Activated naive CD4-positive, alpha-beta T cell treated with anti-CD3 and anti-CD28 coated beads, Interleukin-2, amount 50 U/mL, for 72 hours (primary cell): ENCODE results near the gene IGSF23. TPM values are rescaled to one million over a fixed set of nuclear protein-coding genes. Genes with fewer than 3 reads are reported as not detected.
"Not testable (repeated sequence)": the region's sequence is repeated elsewhere in the genome, so short reads cannot be mapped to it uniquely, and the experiment has no call there.

ENCODE experiments used
- ATAC-seq, 2 donors: fragments of 150-1000 bp; cut with Tn5 transposase; 2 replicates each; pipeline ENCODE4 v1.10.0; 2021; ENCODE audit warnings: mild to moderate bottlenecking in 2 of 2, moderate library complexity in 2 of 2
- DNase-seq, 2 donors: peaks; one replicate each; pipeline ENCODE4 v3.0.0; 2021 to 2022; ENCODE audit warnings: low spot score in 2 of 2
- H3K27ac Mint-ChIP-seq, 2 donors: one replicate each; pipeline ENCODE4 v1.8.0; 2022; ENCODE audit warnings: mild to moderate bottlenecking in 2 of 2, mixed read lengths in 2 of 2
- H3K36me3 Mint-ChIP-seq, 2 donors: one replicate each; pipeline ENCODE4 v1.8.0; 2022; ENCODE audit warnings: mixed read lengths in 2 of 2
- H3K9me3 Mint-ChIP-seq, 2 donors: one replicate each; pipeline ENCODE4 v1.8.0; 2022; ENCODE audit warnings: mixed read lengths in 2 of 2
- total RNA-seq, 2 donors: library from RNA; stranded (reverse); gene quantifications; one replicate each; pipeline ENCODE4 v1.2.3, GENCODE V29; 2022

IGSF23 gene
- total RNA-seq, 2 donors from 2014 or later, result not detected

GRCh38 chr19:44581288-44581687, 32.1 kb upstream of the IGSF23 start:
- DNase-seq (no peak), ATAC-seq (no peak)
- H3K27ac Mint-ChIP-seq, result no peak overlapping the region
- no peaks in the 10 kb centered on the region for H3K36me3 Mint-ChIP-seq
- no peaks in the 10 kb centered on the region for H3K9me3 Mint-ChIP-seq

- Mint-ChIP-seq H3K36me3 (peaks cover 9% of the 10 kb centered on the region in 2 donors), H3K9me3 (peaks cover 9 to 13% of the 10 kb centered on the region in 2 donors), H3K27ac (no peak overlapping the region)
- DNase-seq (peak in 1 of 2 donors; percentile 54), ATAC-seq (no peak)
These were observed 30.6 kb upstream of the IGSF23 start for GRCh38 chr19:44582581-44583265.

- ATAC-seq (no peak), DNase-seq (no peak)
- Mint-ChIP-seq H3K27ac (peak overlapping the region in 1 of 2 donors; percentile 99), H3K36me3 (peaks cover 9 to 14% of the 10 kb centered on the region in 2 donors), H3K9me3 (peaks cover 9 to 18% of the 10 kb centered on the region in 2 donors)
These were observed 27.8 kb upstream of the IGSF23 start for GRCh38 chr19:44585371-44586133.

DNA sequence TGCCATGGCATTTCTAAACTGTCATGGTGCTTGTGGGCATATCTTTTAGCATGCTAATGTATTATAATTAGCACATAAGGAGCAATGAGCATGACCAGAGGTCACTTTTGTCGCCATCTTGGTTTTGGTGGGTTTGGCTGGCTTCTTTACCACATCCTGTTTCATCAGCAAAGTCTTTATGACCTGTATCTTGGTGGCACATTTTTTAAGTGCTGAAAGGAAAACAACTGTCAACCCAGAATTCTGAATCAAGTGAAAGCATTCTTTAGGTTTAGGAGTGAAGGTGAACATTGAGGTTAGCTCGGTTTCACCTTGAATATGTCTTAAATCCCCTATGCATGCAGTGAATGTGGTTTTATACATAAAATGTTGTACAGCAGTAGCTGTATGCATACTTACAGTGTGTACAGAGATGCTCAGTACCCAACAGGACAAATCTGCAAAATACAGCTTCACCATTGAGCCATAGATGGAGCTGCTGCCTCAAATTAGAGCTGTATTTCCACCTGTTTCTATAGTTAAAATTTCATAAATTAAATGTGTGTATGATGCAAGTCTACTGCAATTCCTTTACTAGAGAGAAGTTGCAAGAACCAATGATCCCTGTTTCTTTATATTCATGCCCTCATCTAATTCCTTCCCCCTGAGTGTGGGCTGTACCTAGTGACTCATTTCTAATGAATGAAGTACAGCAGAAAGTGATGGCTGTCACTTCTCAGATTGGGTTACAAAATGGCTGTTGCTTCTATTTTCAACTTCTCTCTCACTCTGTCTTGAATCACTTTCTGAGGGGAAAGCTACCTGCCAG, 25.2 kb upstream of the IGSF23 start:
- H3K36me3 Mint-ChIP-seq, result peaks cover 9 to 14% of the 10 kb centered on the region in 2 donors
- peak; percentile 80 to 89 for ATAC-seq
- H3K27ac Mint-ChIP-seq, result peak overlapping the region; percentile 97 to 99
- H3K9me3 Mint-ChIP-seq, result peaks cover 9 to 18% of the 10 kb centered on the region in 2 donors
- peak; percentile 58 to 66 for DNase-seq

DNA sequence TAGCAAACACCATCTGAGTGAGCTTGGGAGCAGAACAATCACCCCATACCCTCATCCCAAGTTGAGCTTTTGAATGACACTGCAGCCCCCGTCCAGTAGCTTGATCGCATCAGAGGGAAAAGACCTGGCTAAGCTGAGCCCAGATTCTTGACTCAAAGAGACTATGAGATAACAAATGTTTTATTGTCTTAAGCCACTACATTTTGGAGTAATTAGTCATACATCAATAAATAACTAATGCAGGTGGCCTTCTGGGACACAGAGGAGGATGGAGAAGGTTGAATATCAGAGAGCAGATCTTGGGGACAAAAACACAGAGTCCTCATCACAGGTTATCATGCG, 24.6 kb upstream of the IGSF23 start:
- ATAC-seq (no peak), DNase-seq (no peak)
- H3K27ac Mint-ChIP-seq, result peak overlapping the region; percentile 97 to 99
- H3K9me3 Mint-ChIP-seq, result peaks cover 9 to 18% of the 10 kb centered on the region in 2 donors
- peaks cover 9 to 14% of the 10 kb centered on the region in 2 donors for H3K36me3 Mint-ChIP-seq

DNA sequence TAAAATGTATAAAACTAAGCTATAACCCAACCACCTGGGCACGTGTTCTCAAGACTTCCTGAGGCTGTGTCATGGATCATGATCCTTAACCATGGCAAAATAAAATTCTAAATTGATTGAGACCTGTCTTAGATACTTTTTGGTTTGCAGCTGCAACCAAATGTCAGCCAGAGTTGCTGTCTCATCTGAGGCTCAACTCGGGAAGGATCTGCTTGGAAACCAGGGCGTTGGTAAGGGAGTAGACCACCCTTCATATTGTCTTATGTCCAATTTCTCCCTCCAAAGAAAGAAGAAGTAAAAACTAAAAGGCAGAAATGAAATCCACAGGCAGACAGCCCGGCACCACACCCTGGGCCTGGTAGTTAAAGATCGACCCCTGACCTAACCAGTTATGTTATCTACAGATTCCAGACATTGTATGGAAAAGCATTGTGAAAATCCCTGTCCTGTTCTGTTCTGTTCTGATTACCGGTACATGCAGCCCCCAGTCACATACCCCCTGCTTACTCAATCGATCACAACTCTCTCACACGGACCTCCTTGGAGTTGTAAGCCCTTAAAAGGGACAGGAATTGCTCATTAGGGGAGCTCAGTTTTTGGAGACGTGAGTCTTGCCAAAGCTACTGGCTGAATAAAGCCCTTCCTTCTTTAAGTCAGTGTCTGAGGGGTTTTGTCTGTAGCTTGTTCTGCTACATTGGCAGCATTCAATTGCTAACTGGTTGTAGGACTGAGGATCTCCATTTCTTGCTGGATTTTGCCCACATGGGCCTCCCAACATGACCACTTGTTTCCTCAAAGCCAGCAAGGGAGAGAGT, 22.9 kb upstream of the IGSF23 start:
- peaks cover 9 to 14% of the 10 kb centered on the region in 2 donors for H3K36me3 Mint-ChIP-seq
- H3K9me3 Mint-ChIP-seq, result peaks cover 9 to 18% of the 10 kb centered on the region in 2 donors
- DNase-seq (no peak), ATAC-seq (no peak)
- H3K27ac Mint-ChIP-seq, result no peak overlapping the region

DNA sequence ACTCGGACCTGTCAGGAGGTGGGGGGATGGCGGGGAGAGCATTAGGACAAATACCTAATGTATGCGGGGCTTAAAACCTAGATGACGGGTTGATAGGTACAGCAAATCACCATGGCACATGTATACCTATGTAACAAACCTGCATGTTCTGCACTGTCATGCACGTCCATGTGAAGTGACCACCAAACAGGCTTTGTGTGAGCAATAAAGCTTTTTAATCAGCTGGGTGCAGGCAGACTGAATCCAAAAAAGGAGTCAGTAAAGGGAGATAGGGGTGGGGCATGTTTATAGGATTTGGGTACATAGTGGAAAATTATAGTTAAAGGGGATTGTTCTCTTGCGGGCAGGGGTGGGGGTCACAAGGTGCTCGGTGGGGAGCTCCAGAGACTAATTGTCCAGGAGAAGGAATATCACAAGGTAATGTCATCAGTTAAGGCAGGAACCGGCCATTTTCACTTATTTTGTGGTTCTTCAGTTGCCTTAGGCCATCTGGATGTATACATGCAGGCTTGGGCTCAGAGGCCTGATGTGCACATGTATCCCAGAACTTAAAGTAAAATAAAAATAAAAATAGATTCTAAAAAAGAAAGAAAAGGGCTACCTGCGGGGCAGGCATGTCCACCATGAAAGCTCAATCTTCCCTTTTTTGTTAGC, 21.9 kb upstream of the IGSF23 start:
- H3K27ac Mint-ChIP-seq, DNase-seq, ATAC-seq: not testable (repeated sequence)
- peaks cover 9 to 19% of the 10 kb centered on the region in 2 donors for H3K9me3 Mint-ChIP-seq
- peaks cover 9 to 14% of the 10 kb centered on the region in 2 donors for H3K36me3 Mint-ChIP-seq

- Mint-ChIP-seq H3K9me3 (peaks cover under 1 to 15% of the 10 kb centered on the region in 2 donors), H3K27ac (no peak overlapping the region), H3K36me3 (peaks cover 0 to 5% of the 10 kb centered on the region in 2 donors)
- ATAC-seq (no peak), DNase-seq (no peak)
These were observed 20.9 kb upstream of the IGSF23 start for GRCh38 chr19:44592451-44592890.

DNA sequence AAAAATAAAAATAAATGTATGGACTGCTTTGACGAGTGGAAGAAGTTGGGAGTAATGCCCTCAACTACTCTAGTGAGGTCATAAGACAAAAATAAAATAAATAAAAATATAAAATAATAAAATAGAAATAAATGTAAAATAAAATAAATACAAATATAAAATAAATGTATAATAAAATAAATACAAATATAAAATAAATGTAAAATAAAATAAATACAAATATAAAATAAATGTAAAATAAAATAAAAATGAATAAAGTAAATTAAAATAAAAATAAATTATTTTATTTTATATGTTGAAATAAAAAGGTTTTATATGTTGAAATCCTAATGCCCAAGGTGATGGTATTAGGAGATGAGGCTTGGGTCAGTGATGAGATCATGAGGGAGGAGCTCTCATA, 20.1 kb upstream of the IGSF23 start:
- Mint-ChIP-seq H3K36me3 (peaks cover 0 to 5% of the 10 kb centered on the region in 2 donors), H3K9me3 (peaks cover 0 to 20% of the 10 kb centered on the region in 2 donors), H3K27ac (no peak overlapping the region)
- ATAC-seq (no peak), DNase-seq (no peak)

GRCh38 chr19:44593866-44594266, 19.5 kb upstream of the IGSF23 start:
- not testable (repeated sequence) for H3K27ac Mint-ChIP-seq, ATAC-seq, DNase-seq, H3K36me3 Mint-ChIP-seq
- H3K9me3 Mint-ChIP-seq, result peaks cover 0 to 20% of the 10 kb centered on the region in 2 donors

DNA sequence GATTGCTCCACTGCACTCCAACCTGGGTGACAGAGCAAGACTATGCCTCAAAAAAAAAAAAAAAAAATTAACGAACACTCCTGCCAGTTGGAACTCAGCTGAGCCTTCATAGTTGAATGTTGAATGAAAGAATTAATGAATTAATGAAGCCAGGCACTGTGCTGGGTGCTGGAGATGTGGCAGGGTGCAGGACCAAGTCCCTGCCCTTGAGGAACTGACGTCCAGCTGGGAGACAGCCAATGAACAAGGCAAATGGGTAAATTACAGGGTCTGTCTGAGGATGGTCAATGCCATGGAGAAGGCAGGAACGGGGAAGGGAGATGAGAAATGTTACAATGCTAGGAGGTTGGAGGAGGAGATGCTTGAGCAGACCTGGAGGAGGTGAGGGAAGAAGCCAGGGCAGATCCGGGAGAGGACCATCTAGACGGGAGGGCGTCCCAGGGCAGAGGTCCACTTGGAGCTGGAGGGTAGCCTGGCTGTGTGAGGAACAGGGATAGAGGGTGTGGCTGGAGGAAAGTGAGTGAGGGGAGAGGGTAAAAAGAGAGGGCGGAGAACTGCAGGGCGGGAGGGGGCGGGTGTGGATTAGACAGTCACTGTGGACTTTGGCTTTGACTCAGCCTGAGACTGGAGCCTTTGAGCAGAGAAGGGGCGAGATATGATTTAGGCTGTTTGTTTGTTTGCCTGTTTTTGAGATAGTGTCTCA, 16.8 kb upstream of the IGSF23 start:
- no peak for DNase-seq
- Mint-ChIP-seq H3K27ac (no peak overlapping the region), H3K9me3 (peaks cover 4 to 27% of the 10 kb centered on the region in 2 donors), H3K36me3 (no peaks in the 10 kb centered on the region)
- no peak for ATAC-seq

- no peak overlapping the region for H3K27ac Mint-ChIP-seq
- H3K9me3 Mint-ChIP-seq, result peaks cover 4 to 27% of the 10 kb centered on the region in 2 donors
- no peak for ATAC-seq
- no peak for DNase-seq
- no peaks in the 10 kb centered on the region for H3K36me3 Mint-ChIP-seq
These were observed 16.3 kb upstream of the IGSF23 start for GRCh38 chr19:44597131-44597491.

GRCh38 chr19:44598355-44598754, 15.0 kb upstream of the IGSF23 start:
- Mint-ChIP-seq H3K36me3 (no peaks in the 10 kb centered on the region), H3K27ac (no peak overlapping the region), H3K9me3 (peaks cover 4 to 27% of the 10 kb centered on the region in 2 donors)
- ATAC-seq (no peak), DNase-seq (no peak)

DNA sequence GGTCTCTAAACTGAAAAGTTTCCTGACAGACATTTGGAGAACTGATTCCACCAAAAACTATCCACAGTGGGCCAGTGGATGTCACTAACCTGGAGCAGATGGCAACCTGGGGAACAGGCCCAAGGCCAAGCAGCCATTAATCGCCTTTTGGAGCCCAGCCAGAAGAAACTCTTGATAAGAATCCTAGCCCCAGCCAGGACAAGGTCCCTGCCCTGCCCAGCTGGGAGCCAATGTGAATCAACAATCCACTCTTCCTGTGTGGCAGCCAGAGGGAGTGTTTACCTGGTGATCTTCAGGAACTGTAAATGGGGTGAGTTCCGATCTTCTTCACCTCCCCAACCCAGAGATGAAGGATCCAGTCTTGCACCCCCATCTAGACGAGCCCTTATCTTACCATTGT, 14.5 kb upstream of the IGSF23 start:
- Mint-ChIP-seq H3K36me3 (no peaks in the 10 kb centered on the region), H3K9me3 (peaks cover 4 to 27% of the 10 kb centered on the region in 2 donors), H3K27ac (no peak overlapping the region)
- DNase-seq (no peak), ATAC-seq (no peak)

DNA sequence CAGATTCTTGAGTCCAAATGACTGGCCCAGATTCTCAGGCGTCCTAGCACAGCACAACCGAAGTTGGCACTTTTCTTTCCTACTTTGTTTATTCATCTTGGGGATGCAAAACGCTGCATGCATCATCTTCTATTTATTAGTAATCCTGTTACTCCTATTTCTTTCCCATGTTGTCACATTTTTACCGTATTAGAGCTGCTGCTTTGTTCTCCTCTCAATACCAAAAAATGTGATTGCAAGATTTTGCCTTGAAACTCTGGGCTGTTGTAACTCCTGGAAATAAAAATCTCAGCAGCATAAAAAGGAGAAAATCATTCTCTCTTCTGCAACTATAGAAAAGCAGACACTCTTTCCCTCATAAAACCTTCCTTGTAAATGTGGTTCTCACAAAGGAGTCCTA, 12.9 kb upstream of the IGSF23 start:
- Mint-ChIP-seq H3K9me3 (peaks cover 4 to 27% of the 10 kb centered on the region in 2 donors), H3K27ac (no peak overlapping the region), H3K36me3 (no peaks in the 10 kb centered on the region)
- no peak for DNase-seq
- ATAC-seq, result no peak
